GM18505 (cell line): ENCODE results near the gene ATG16L1.
"Not testable (repeated sequence)": the region's sequence is repeated elsewhere in the genome, so short reads cannot be mapped to it uniquely, and the experiment has no call there.

Source experiments
- ATAC-seq: cut with Tn5 transposase; IDR thresholded peaks from one replicate; pipeline ENCODE4 v1.9.1; 2021; ENCODE audit not compliant: unreplicated experiment
- POLR2A ChIP-seq: IDR thresholded peaks from 4 replicates; pipeline ENCODE4 v1.6.1; 2011; ENCODE audit warnings: borderline replicate concordance; ENCODE audit not compliant: insufficient read depth, insufficient read length; ENCODE audit errors: extremely low read depth

ATG16L1 gene

GRCh38 chr2:233329489-233330135 is 78.1 kb downstream of the ATG16L1 start:
- ATAC-seq, result no peak

GRCh38 chr2:233331536-233331935 is 80.1 kb downstream of the ATG16L1 start:
- peak; percentile 55 for TF ChIP-seq POLR2A
- peak; percentile 85 for ATAC-seq

More at GRCh38 chr2:233329489-233330135, 78.1 kb downstream of the ATG16L1 start:
- no peak for TF ChIP-seq POLR2A

- ATAC-seq, result no peak
- TF ChIP-seq POLR2A, result no peak
These were observed 80.7 kb downstream of the ATG16L1 start for GRCh38 chr2:233332125-233332524.

GRCh38 chr2:233334915-233335314 is 83.4 kb downstream of the ATG16L1 start:
- no peak for TF ChIP-seq POLR2A
- ATAC-seq, result no peak

GRCh38 chr2:233336091-233336490 is 84.6 kb downstream of the ATG16L1 start:
- not testable (repeated sequence) for ATAC-seq

GRCh38 chr2:233336541-233336940 is 85.1 kb downstream of the ATG16L1 start:
- no peak for TF ChIP-seq POLR2A
- ATAC-seq, result no peak

- ATAC-seq, result no peak
- no peak for TF ChIP-seq POLR2A
These were observed 86.6 kb downstream of the ATG16L1 start for GRCh38 chr2:233338046-233338445.

GRCh38 chr2:233338812-233339368 is 87.4 kb downstream of the ATG16L1 start:
- ATAC-seq, result no peak
- no peak for TF ChIP-seq POLR2A

- ATAC-seq, result no peak
- TF ChIP-seq POLR2A, result no peak
These were observed 88.0 kb downstream of the ATG16L1 start for GRCh38 chr2:233339427-233339826.

GRCh38 chr2:233341296-233341695 is 89.8 kb downstream of the ATG16L1 start:
- no peak for TF ChIP-seq POLR2A
- ATAC-seq, result no peak

GRCh38 chr2:233342301-233342700 is 90.8 kb downstream of the ATG16L1 start:
- no peak for ATAC-seq
- TF ChIP-seq POLR2A, result no peak

- ATAC-seq, result no peak
- no peak for TF ChIP-seq POLR2A
These were observed 91.8 kb downstream of the ATG16L1 start for GRCh38 chr2:233343171-233343705.
